COLO829 (cell line): ENCODE measurements around the gene TBX4.

ENCODE experiments used
- DNase-seq: peaks from one replicate; pipeline ENCODE4 v3.0.0; 2012; ENCODE audit warnings: low spot score

TBX4 gene

GRCh38 chr17:61465550-61466237, 13.5 kb downstream of the TBX4 start:
- no peak for DNase-seq

GRCh38 chr17:61466246-61466645, 14.0 kb downstream of the TBX4 start:
- no peak for DNase-seq

GRCh38 chr17:61467416-61468262, 15.4 kb downstream of the TBX4 start:
- DNase-seq, result no peak

GRCh38 chr17:61468263-61468907, 16.2 kb downstream of the TBX4 start:
- no peak for DNase-seq

- DNase-seq, result no peak
Measured at GRCh38 chr17:61469474-61469873, 17.3 kb downstream of the TBX4 start.

GRCh38 chr17:61469949-61470348, 17.7 kb downstream of the TBX4 start:
- no peak for DNase-seq

GRCh38 chr17:61470530-61471136, 18.4 kb downstream of the TBX4 start:
- DNase-seq, result no peak

GRCh38 chr17:61474235-61474927, 22.2 kb downstream of the TBX4 start:
- DNase-seq, result no peak

GRCh38 chr17:61474934-61475333, 22.7 kb downstream of the TBX4 start:
- no peak for DNase-seq

GRCh38 chr17:61475726-61476125, 23.5 kb downstream of the TBX4 start:
- no peak for DNase-seq

GRCh38 chr17:61476476-61477203, 24.4 kb downstream of the TBX4 start:
- no peak for DNase-seq

GRCh38 chr17:61477204-61477834, 25.1 kb downstream of the TBX4 start:
- no peak for DNase-seq

GRCh38 chr17:61478026-61478789, 26.0 kb downstream of the TBX4 start:
- no peak for DNase-seq

- no peak for DNase-seq
Measured at GRCh38 chr17:61478790-61479492, 26.7 kb downstream of the TBX4 start.

GRCh38 chr17:61479493-61480413, 27.5 kb downstream of the TBX4 start:
- DNase-seq, result no peak

GRCh38 chr17:61480414-61480807, 28.2 kb downstream of the TBX4 start:
- DNase-seq, result no peak

- DNase-seq, result no peak
Measured at GRCh38 chr17:61481421-61481820, 29.2 kb downstream of the TBX4 start.

- no peak for DNase-seq
Measured at GRCh38 chr17:61482467-61482866, 30.2 kb downstream of the TBX4 start.
